Activated naive CD4-positive, alpha-beta T cell treated with anti-CD3 and anti-CD28 coated beads, Interleukin-2, amount 50 U/mL, for 16 hours (primary cell): Measurements from ENCODE around the gene LRP8.
A peak's percentile ranks its signal among the peaks of the same experiment; 100 is the strongest.

ENCODE experiments used
- DNase-seq: peaks from one replicate; pipeline ENCODE4 v3.0.0-alpha.2; 2020

The LRP8 gene

GRCh38 chr1:53257454-53258081 lies 70.3 kb downstream of the LRP8 start:
- no peak for DNase-seq

- DNase-seq, result no peak
Measured at GRCh38 chr1:53256511-53257453, 71.1 kb downstream of the LRP8 start.

- no peak for DNase-seq
Measured at GRCh38 chr1:53255031-53255430, 72.8 kb downstream of the LRP8 start.

- no peak for DNase-seq
Measured at GRCh38 chr1:53254011-53254640, 73.7 kb downstream of the LRP8 start.

GRCh38 chr1:53250325-53250724 lies 77.5 kb downstream of the LRP8 start:
- no peak for DNase-seq

GRCh38 chr1:53249706-53250105 lies 78.2 kb downstream of the LRP8 start:
- no peak for DNase-seq

- DNase-seq, result no peak
Measured at GRCh38 chr1:53246261-53247134, 81.4 kb downstream of the LRP8 start.

GRCh38 chr1:53244141-53244540 lies 83.7 kb downstream of the LRP8 start:
- DNase-seq, result no peak

GRCh38 chr1:53242381-53242780 lies 85.5 kb downstream of the LRP8 start:
- DNase-seq, result no peak

- no peak for DNase-seq
Measured at GRCh38 chr1:53241828-53242227, 86.0 kb downstream of the LRP8 start.

GRCh38 chr1:53238197-53239155 lies 89.4 kb downstream of the LRP8 start, which contains the start of gene MAGOH:
TSS of gene MAGOH (minus strand) at chr1:53238518. CDS start at chr1:53238448, 70 bp downstream.
- peak; percentile 94 for DNase-seq

GRCh38 chr1:53237638-53238037 lies 90.2 kb downstream of the LRP8 start:
- DNase-seq, result no peak

- no peak for DNase-seq
Measured at GRCh38 chr1:53220962-53221286, 106.9 kb downstream of the LRP8 start.

- DNase-seq, result peak; percentile 97
Measured at GRCh38 chr1:53220171-53220961, 107.5 kb downstream of the LRP8 start, which contains the start of gene CZIB. TSS of gene CZIB (minus strand) at chr1:53220634. CDS start at chr1:53220575, 59 bp downstream.

GRCh38 chr1:53219711-53220110 lies 108.2 kb downstream of the LRP8 start:
- no peak for DNase-seq

GRCh38 chr1:53218201-53218600 lies 109.7 kb downstream of the LRP8 start:
- no peak for DNase-seq

- DNase-seq, result no peak
Measured at GRCh38 chr1:53214376-53214940, 113.4 kb downstream of the LRP8 start.

- DNase-seq, result no peak
Measured at GRCh38 chr1:53210954-53211353, 116.9 kb downstream of the LRP8 start.

- no peak for DNase-seq
Measured at GRCh38 chr1:53210352-53210751, 117.5 kb downstream of the LRP8 start.

GRCh38 chr1:53207726-53208125 lies 120.1 kb downstream of the LRP8 start:
- no peak for DNase-seq
